HG03469 (cell line): ENCODE measurements around the gene SRCAP.

ENCODE experiments used
- ATAC-seq: cut with Tn5 transposase; IDR thresholded peaks from one replicate; pipeline ENCODE4 v1.9.1; 2021; ENCODE audit warnings: mild to moderate bottlenecking, moderate library complexity, moderate number of reproducible peaks; ENCODE audit not compliant: unreplicated experiment

SRCAP gene

GRCh38 chr16:30771726-30772125 lies 72.8 kb downstream of the SRCAP start:
- ATAC-seq, result no peak

GRCh38 chr16:30773826-30774225 lies 74.9 kb downstream of the SRCAP start:
- no peak for ATAC-seq

- no peak for ATAC-seq
These were observed 75.6 kb downstream of the SRCAP start for GRCh38 chr16:30774367-30775130.

GRCh38 chr16:30775131-30775391 lies 76.1 kb downstream of the SRCAP start:
- ATAC-seq, result no peak

- no peak for ATAC-seq
These were observed 76.6 kb downstream of the SRCAP start for GRCh38 chr16:30775392-30776188.

- ATAC-seq, result no peak
These were observed 78.8 kb downstream of the SRCAP start for GRCh38 chr16:30777591-30778297.

GRCh38 chr16:30778549-30779244 lies 79.7 kb downstream of the SRCAP start:
- no peak for ATAC-seq

- ATAC-seq, result no peak
These were observed 80.6 kb downstream of the SRCAP start for GRCh38 chr16:30779596-30779995.

GRCh38 chr16:30780021-30780420 lies 81.0 kb downstream of the SRCAP start:
- no peak for ATAC-seq

- no peak for ATAC-seq
These were observed 81.6 kb downstream of the SRCAP start for GRCh38 chr16:30780549-30780948.

- ATAC-seq, result no peak
These were observed 83.7 kb downstream of the SRCAP start for GRCh38 chr16:30782486-30783279.

GRCh38 chr16:30783280-30784109 lies 84.5 kb downstream of the SRCAP start:
- ATAC-seq, result no peak

GRCh38 chr16:30784215-30784614 lies 85.2 kb downstream of the SRCAP start:
- ATAC-seq, result no peak

- ATAC-seq, result no peak
These were observed 86.4 kb downstream of the SRCAP start for GRCh38 chr16:30785126-30786106.

- ATAC-seq, result no peak
These were observed 87.4 kb downstream of the SRCAP start for GRCh38 chr16:30786115-30786935.

GRCh38 chr16:30786936-30787612 lies 88.1 kb downstream of the SRCAP start, which contains the start of gene ZNF629:
TSS of gene ZNF629 (minus strand) at chr16:30787205. CDS start at chr16:30784482, 2,723 bp downstream.
- ATAC-seq, result no peak
